ENCODE measurements around the gene IPO11.

DNA sequence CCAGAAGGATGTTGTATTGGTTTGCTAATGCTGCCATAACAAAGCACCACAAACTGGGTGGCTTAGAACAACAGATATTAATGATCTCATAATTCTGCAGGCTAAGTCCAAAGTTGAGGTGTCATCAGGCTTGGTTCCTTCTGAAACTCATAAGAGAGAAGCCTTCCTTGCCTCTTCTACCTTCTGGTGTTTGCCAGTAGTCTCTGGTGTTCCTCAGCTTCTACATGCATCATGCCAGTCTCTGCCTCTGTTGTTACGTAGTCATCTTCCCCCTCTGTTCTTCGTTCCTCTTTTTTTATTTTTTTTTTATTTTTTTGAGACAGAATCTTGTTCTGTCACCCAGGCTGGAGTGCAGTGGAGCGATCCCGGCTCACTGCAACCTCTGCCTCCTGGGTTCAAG lies 227.9 kb downstream of the IPO11 start:
- TF ChIP-seq, protein P1, sequence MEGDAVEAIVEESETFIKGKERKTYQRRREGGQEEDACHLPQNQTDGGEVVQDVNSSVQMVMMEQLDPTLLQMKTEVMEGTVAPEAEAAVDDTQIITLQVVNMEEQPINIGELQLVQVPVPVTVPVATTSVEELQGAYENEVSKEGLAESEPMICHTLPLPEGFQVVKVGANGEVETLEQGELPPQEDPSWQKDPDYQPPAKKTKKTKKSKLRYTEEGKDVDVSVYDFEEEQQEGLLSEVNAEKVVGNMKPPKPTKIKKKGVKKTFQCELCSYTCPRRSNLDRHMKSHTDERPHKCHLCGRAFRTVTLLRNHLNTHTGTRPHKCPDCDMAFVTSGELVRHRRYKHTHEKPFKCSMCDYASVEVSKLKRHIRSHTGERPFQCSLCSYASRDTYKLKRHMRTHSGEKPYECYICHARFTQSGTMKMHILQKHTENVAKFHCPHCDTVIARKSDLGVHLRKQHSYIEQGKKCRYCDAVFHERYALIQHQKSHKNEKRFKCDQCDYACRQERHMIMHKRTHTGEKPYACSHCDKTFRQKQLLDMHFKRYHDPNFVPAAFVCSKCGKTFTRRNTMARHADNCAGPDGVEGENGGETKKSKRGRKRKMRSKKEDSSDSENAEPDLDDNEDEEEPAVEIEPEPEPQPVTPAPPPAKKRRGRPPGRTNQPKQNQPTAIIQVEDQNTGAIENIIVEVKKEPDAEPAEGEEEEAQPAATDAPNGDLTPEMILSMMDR (conservative IDR thresholded peaks at IDR 0.05) = no peak
- no peak for TF ChIP-seq ZFX (IDR thresholded peaks at IDR 0.05)
